Germinal center (tissue), 1 donor: Measurements from ENCODE around the gene ANKUB1.
A peak's percentile ranks its signal among the peaks of the same experiment; 100 is the strongest.

Experiments
- DNase-seq: peaks from one replicate; pipeline ENCODE4 v3.0.0; 2012; ENCODE audit warnings: mixed read lengths, low spot score

ANKUB1 gene

GRCh38 chr3:149763565-149764195 is 28.7 kb downstream of the ANKUB1 start:
- DNase-seq = no peak

- DNase-seq = no peak
Measured at GRCh38 chr3:149753717-149754116, 38.6 kb downstream of the ANKUB1 start.

- no peak for DNase-seq
Measured at GRCh38 chr3:149752788-149753136, 39.6 kb downstream of the ANKUB1 start.

GRCh38 chr3:149752051-149752787 is 40.1 kb downstream of the ANKUB1 start, which contains the start of gene COMMD2:
Gene COMMD2, minus strand, starts transcription at chr3:149752489. Its CDS starts 45 bp downstream, at chr3:149752444.
- peak; percentile 69 for DNase-seq

- peak; percentile 3 for DNase-seq
Measured at GRCh38 chr3:149751551-149751950, 40.8 kb downstream of the ANKUB1 start.

- DNase-seq = no peak
Measured at GRCh38 chr3:149744606-149745005, 47.7 kb downstream of the ANKUB1 start.

- no peak for DNase-seq
Measured at GRCh38 chr3:149744151-149744550, 48.2 kb downstream of the ANKUB1 start.

GRCh38 chr3:149739396-149739795 is 53.0 kb downstream of the ANKUB1 start:
- DNase-seq = no peak

- DNase-seq = no peak
Measured at GRCh38 chr3:149738876-149739275, 53.5 kb downstream of the ANKUB1 start.

- DNase-seq = no peak
Measured at GRCh38 chr3:149736953-149737205, 55.5 kb downstream of the ANKUB1 start.

GRCh38 chr3:149736175-149736952 is 56.0 kb downstream of the ANKUB1 start:
- no peak for DNase-seq

GRCh38 chr3:149732234-149732633 is 60.1 kb downstream of the ANKUB1 start:
- DNase-seq = no peak

- DNase-seq = no peak
Measured at GRCh38 chr3:149727656-149728055, 64.7 kb downstream of the ANKUB1 start.

GRCh38 chr3:149726716-149727407 is 65.5 kb downstream of the ANKUB1 start:
- DNase-seq = no peak

- DNase-seq = no peak
Measured at GRCh38 chr3:149723781-149724180, 68.6 kb downstream of the ANKUB1 start.

- DNase-seq = no peak
Measured at GRCh38 chr3:149720918-149721317, 71.4 kb downstream of the ANKUB1 start.

GRCh38 chr3:149717391-149718056 is 74.8 kb downstream of the ANKUB1 start:
- DNase-seq = peak; percentile 7

- no peak for DNase-seq
Measured at GRCh38 chr3:149716984-149717383, 75.4 kb downstream of the ANKUB1 start.

GRCh38 chr3:149715247-149715646 is 77.1 kb downstream of the ANKUB1 start:
- no peak for DNase-seq

- no peak for DNase-seq
Measured at GRCh38 chr3:149713730-149714654, 78.4 kb downstream of the ANKUB1 start.
